MM.1S (cell line): ENCODE measurements around the gene PPP1R12C.

Experiments
- EZH2 ChIP-seq: fragments of 300-600 bp; sonication (generic); optimal IDR thresholded peaks from 2 replicates; pipeline ENCODE3; 2017; ENCODE audit warnings: low read depth, mild to moderate bottlenecking, antibody characterized with exemption, low read length, mixed read lengths
- TF ChIP-seq, protein P1 (sequence below): fragments of 300-600 bp; sonication (generic); IDR thresholded peaks from 2 replicates; pipeline ENCODE4 v1.5.1; 2016; ENCODE audit warnings: antibody characterized with exemption, low read length, mixed read lengths

DNA sequence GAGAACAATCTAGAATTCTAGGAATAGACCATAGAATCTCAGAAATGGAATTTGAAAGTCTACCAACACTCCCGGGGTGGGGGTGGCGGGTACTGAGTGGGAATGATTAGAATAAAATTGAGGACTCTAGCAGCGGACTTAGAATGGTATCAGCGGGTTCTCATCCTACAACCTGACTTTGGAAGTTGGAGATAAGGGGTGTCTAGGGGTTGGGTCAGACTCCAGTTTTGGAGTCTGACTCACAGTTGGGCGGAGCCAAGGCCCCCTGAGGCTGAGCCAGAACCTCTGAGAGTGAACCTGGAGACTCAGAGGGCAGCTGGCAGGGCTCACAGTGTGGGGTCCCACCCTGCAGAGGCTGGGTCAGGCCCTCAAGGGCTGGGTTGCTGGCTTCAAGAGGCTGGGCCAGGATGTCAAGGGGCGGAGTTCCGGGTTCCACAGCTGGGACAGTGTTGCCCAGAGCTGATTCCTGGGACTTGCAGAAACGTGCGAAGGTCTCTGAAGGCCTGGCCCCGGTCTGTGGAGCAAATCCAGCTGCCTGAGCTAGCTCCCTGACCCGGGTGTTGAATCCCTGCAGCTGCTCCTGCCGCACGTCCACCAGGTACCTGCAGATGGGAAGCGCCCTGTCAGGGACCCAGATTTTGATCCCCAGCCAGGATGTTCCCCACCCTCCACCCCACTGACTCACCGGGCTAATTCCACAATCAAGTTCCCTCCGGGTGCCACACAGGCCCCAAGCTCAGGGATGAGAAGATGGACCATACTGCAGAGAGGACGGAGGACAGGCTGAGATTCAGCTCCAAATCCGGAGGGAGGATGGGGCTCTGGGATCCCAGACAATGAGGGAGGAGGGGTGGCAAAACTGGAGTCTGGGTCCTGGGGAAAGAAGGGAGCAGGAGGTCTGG, 41.7 kb upstream of the PPP1R12C start:
- TF ChIP-seq EZH2: no peak
- TF ChIP-seq, protein P1, sequence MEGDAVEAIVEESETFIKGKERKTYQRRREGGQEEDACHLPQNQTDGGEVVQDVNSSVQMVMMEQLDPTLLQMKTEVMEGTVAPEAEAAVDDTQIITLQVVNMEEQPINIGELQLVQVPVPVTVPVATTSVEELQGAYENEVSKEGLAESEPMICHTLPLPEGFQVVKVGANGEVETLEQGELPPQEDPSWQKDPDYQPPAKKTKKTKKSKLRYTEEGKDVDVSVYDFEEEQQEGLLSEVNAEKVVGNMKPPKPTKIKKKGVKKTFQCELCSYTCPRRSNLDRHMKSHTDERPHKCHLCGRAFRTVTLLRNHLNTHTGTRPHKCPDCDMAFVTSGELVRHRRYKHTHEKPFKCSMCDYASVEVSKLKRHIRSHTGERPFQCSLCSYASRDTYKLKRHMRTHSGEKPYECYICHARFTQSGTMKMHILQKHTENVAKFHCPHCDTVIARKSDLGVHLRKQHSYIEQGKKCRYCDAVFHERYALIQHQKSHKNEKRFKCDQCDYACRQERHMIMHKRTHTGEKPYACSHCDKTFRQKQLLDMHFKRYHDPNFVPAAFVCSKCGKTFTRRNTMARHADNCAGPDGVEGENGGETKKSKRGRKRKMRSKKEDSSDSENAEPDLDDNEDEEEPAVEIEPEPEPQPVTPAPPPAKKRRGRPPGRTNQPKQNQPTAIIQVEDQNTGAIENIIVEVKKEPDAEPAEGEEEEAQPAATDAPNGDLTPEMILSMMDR: no peak
